GM23338 (cell line): Measurements from ENCODE around the gene TAOK2. TPM values are rescaled to one million over a fixed set of nuclear protein-coding genes. Genes with fewer than 3 reads are reported as not detected.

Experiments used
- CTCF ChIP-seq, 2 experiments: fragments of 200-600 bp in 1 of 2; sonication (generic) in 1 of 2; conservative IDR thresholded peaks; 2 replicates each; pipeline versions ENCODE4 v1.5.1 to v1.6.1; 2016 to 2017; ENCODE audit warnings: antibody characterized with exemption in 2 of 2, low read depth in 2 of 2, mild to moderate bottlenecking in 2 of 2, moderate library complexity in 1 of 2
- EZH2phosphoT487 ChIP-seq: fragments of 200-600 bp; sonication (generic); IDR thresholded peaks from one replicate; pipeline ENCODE4 v1.8.1; 2018; ENCODE audit warnings: antibody characterized with exemption; ENCODE audit not compliant: unreplicated experiment
- NANOG ChIP-seq: IDR thresholded peaks from 2 replicates; pipeline ENCODE4 v1.6.1; 2016; ENCODE audit warnings: antibody characterized with exemption, borderline replicate concordance
- POLR2AphosphoS5 ChIP-seq: IDR thresholded peaks from 2 replicates; pipeline ENCODE4 v1.6.1; 2016; ENCODE audit warnings: antibody characterized with exemption, low read depth
- ZNF462 ChIP-seq: fragments of 250-450 bp; sonication (Bioruptor Pico); IDR thresholded peaks from 2 replicates; pipeline ENCODE4 v1.5.0; 2020; ENCODE audit warnings: mild to moderate bottlenecking, moderate library complexity
- polyA plus RNA-seq: library from polyadenylated mRNA; unstranded; fragments of >200 nt; fragmentation: Nextera tagmentation; extraction: Ambion mirVana; gene quantifications from 2 replicates; pipeline ENCODE4 v1.2.1, GENCODE V29; 2016
- total RNA-seq: library from RNA; depleted of rRNA; stranded (reverse); fragments of >200 nt; shearing (Covaris generic); gene quantifications from 2 replicates; pipeline ENCODE4 v1.2.3, GENCODE V29; 2014

TAOK2 gene
- total and polyA plus RNA-seq, 2 experiments from 2014 or later, result 8.8 to 45.2 TPM

- TF ChIP-seq CTCF (conservative IDR thresholded peaks at IDR 0.05; ENCODE audit: low read depth in 2 of 2), result no peak
- no peak for TF ChIP-seq ZNF462
- TF ChIP-seq POLR2AphosphoS5, result no peak
- TF ChIP-seq EZH2phosphoT487, result no peak
- no peak for TF ChIP-seq NANOG
These were observed 37.4 kb downstream of the TAOK2 start, which contains the start of gene DOC2A (continued) for GRCh38 chr16:30010844-30011713.
